ENCODE data around the gene TUBB4A. TPM values are rescaled to one million over a fixed set of nuclear protein-coding genes. Genes with fewer than 3 reads are reported as not detected.

Gene TUBB4A
- total RNA-seq, 1 experiment from 2014 or later: 18.5 TPM

- no peak for TF ChIP-seq CDX4 (CRISPR knock-in tag; IDR thresholded peaks at IDR 0.05; ENCODE audit: borderline replicate concordance)
- TF ChIP-seq ZMAT4 (CRISPR knock-in tag; IDR thresholded peaks at IDR 0.05): no peak
- no peak for TF ChIP-seq GTF2I (CRISPR knock-in tag; conservative IDR thresholded peaks at IDR 0.05)
- TF ChIP-seq FOXP4 (CRISPR knock-in tag; IDR thresholded peaks at IDR 0.05): no peak
- TF ChIP-seq, protein P1, sequence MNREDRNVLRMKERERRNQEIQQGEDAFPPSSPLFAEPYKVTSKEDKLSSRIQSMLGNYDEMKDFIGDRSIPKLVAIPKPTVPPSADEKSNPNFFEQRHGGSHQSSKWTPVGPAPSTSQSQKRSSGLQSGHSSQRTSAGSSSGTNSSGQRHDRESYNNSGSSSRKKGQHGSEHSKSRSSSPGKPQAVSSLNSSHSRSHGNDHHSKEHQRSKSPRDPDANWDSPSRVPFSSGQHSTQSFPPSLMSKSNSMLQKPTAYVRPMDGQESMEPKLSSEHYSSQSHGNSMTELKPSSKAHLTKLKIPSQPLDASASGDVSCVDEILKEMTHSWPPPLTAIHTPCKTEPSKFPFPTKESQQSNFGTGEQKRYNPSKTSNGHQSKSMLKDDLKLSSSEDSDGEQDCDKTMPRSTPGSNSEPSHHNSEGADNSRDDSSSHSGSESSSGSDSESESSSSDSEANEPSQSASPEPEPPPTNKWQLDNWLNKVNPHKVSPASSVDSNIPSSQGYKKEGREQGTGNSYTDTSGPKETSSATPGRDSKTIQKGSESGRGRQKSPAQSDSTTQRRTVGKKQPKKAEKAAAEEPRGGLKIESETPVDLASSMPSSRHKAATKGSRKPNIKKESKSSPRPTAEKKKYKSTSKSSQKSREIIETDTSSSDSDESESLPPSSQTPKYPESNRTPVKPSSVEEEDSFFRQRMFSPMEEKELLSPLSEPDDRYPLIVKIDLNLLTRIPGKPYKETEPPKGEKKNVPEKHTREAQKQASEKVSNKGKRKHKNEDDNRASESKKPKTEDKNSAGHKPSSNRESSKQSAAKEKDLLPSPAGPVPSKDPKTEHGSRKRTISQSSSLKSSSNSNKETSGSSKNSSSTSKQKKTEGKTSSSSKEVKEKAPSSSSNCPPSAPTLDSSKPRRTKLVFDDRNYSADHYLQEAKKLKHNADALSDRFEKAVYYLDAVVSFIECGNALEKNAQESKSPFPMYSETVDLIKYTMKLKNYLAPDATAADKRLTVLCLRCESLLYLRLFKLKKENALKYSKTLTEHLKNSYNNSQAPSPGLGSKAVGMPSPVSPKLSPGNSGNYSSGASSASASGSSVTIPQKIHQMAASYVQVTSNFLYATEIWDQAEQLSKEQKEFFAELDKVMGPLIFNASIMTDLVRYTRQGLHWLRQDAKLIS (CRISPR knock-in tag; IDR thresholded peaks at IDR 0.05; ENCODE audit: borderline replicate concordance): no peak
- no peak for TF ChIP-seq NR2C2 (CRISPR knock-in tag; IDR thresholded peaks at IDR 0.05)
- TF ChIP-seq, protein P2, sequence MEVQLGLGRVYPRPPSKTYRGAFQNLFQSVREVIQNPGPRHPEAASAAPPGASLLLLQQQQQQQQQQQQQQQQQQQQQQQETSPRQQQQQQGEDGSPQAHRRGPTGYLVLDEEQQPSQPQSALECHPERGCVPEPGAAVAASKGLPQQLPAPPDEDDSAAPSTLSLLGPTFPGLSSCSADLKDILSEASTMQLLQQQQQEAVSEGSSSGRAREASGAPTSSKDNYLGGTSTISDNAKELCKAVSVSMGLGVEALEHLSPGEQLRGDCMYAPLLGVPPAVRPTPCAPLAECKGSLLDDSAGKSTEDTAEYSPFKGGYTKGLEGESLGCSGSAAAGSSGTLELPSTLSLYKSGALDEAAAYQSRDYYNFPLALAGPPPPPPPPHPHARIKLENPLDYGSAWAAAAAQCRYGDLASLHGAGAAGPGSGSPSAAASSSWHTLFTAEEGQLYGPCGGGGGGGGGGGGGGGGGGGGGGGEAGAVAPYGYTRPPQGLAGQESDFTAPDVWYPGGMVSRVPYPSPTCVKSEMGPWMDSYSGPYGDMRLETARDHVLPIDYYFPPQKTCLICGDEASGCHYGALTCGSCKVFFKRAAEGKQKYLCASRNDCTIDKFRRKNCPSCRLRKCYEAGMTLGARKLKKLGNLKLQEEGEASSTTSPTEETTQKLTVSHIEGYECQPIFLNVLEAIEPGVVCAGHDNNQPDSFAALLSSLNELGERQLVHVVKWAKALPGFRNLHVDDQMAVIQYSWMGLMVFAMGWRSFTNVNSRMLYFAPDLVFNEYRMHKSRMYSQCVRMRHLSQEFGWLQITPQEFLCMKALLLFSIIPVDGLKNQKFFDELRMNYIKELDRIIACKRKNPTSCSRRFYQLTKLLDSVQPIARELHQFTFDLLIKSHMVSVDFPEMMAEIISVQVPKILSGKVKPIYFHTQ (CRISPR knock-in tag; IDR thresholded peaks at IDR 0.05): no peak
- Mint-ChIP-seq H3K27ac (no peak overlapping the region), H3K36me3 (no peaks in the 10 kb centered on the region), H3K4me3 (no peak overlapping the region), H3K4me1 (peaks cover 15% of the 10 kb centered on the region), H3K27me3 (ENCODE audit: low read depth) (peaks cover 2% of the 10 kb centered on the region), H3K9me3 (no peaks in the 10 kb centered on the region)
- DNase-seq (ENCODE audit: low spot score) (no peak), ATAC-seq (no peak)
- ChIA-PET CTCF (no interaction called here), POLR2A (interaction anchor here (0.7 kb wide), 1 partner anchor 450 kb away, joined by 4 read pairs; no protein-coding TSS in a partner anchor)
Observed at GRCh38 chr19:6484230-6484629, 17.9 kb downstream of the TUBB4A start.

DNA sequence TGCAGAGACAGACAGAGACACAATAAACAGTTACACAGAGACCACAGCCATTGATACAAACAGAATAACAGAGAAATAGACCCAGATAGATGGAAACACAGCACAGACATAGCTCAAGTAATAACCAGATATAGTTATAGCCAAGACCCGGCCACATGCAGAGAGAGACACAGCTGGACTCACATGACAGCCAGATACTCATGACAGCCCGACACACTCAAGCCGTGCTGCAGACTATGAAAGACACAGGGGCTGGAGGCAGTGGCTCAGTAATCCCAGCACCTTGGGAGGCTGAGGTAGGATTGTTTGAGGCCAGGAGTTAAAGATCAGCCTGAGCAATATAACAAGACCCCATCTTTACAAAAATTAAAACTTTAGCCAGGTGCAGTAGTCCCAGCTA, 18.9 kb downstream of the TUBB4A start:
- Mint-ChIP-seq H3K9me3 (no peaks in the 10 kb centered on the region), H3K4me3 (no peak overlapping the region), H3K4me1 (peaks cover 15% of the 10 kb centered on the region), H3K27me3 (ENCODE audit: low read depth) (no peaks in the 10 kb centered on the region; the same call in 1 of the 2 replicates), H3K36me3 (no peaks in the 10 kb centered on the region), H3K27ac (no peak overlapping the region)
- CTCF ChIA-PET: no interaction called here
- no peak for ATAC-seq
- TF ChIP-seq, protein P3, sequence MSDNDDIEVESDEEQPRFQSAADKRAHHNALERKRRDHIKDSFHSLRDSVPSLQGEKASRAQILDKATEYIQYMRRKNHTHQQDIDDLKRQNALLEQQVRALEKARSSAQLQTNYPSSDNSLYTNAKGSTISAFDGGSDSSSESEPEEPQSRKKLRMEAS (CRISPR knock-in tag; IDR thresholded peaks at IDR 0.05): no peak
- no peak for TF ChIP-seq FOXP1 (CRISPR knock-in tag; IDR thresholded peaks at IDR 0.05; ENCODE audit: borderline replicate concordance)
- TF ChIP-seq, protein P4, sequence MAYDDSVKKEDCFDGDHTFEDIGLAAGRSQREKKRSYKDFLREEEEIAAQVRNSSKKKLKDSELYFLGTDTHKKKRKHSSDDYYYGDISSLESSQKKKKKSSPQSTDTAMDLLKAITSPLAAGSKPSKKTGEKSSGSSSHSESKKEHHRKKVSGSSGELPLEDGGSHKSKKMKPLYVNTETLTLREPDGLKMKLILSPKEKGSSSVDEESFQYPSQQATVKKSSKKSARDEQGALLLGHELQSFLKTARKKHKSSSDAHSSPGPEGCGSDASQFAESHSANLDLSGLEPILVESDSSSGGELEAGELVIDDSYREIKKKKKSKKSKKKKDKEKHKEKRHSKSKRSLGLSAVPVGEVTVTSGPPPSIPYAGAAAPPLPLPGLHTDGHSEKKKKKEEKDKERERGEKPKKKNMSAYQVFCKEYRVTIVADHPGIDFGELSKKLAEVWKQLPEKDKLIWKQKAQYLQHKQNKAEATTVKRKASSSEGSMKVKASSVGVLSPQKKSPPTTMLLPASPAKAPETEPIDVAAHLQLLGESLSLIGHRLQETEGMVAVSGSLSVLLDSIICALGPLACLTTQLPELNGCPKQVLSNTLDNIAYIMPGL (CRISPR knock-in tag; IDR thresholded peaks at IDR 0.05): no peak
- no peak for TF ChIP-seq NFYB (CRISPR knock-in tag; conservative IDR thresholded peaks at IDR 0.05; ENCODE audit: low read depth)
- POLR2A ChIA-PET: no interaction called here
- DNase-seq (ENCODE audit: low spot score): no peak
